H9 (cell line): Measurements from ENCODE around the gene FYN. TPM values are rescaled to one million over a fixed set of nuclear protein-coding genes. Genes with fewer than 3 reads are reported as not detected.

Experiments used
- DNase-seq: peaks from one replicate; pipeline ENCODE4 v3.0.0-alpha.2; 2017
- H2AFZ ChIP-seq: one replicate; pipeline ENCODE4 v1.6.1; 2013; ENCODE audit warnings: mild to moderate bottlenecking, low read length, control low read depth, moderate library complexity
- H2AK5ac ChIP-seq: 2 replicates; pipeline ENCODE4 v1.6.1; 2013; ENCODE audit warnings: low read length, control low read depth, mixed read lengths; ENCODE audit not compliant: insufficient read length
- H2BK120ac ChIP-seq: one replicate; pipeline ENCODE4 v1.6.1; 2013; ENCODE audit warnings: low read depth, mild to moderate bottlenecking, low read length, control low read depth, inconsistent platforms; ENCODE audit not compliant: poor library complexity, severe bottlenecking
- H2BK12ac ChIP-seq: 2 replicates; pipeline ENCODE4 v1.6.1; 2013; ENCODE audit warnings: low read length, control low read depth, mixed read lengths, low read depth; ENCODE audit not compliant: insufficient read length
- H2BK15ac ChIP-seq: 2 replicates; pipeline ENCODE4 v1.6.1; 2013; ENCODE audit warnings: low read depth, low read length, control low read depth
- H2BK20ac ChIP-seq: one replicate; pipeline ENCODE4 v1.6.1; 2013; ENCODE audit warnings: low read depth, mild to moderate bottlenecking, low read length, control low read depth, inconsistent platforms; ENCODE audit not compliant: poor library complexity, severe bottlenecking
- H2BK5ac ChIP-seq: 2 replicates; pipeline ENCODE4 v1.6.1; 2013; ENCODE audit warnings: low read length, control low read depth, mixed read lengths; ENCODE audit not compliant: insufficient read length
- H3K14ac ChIP-seq: 2 replicates; pipeline ENCODE4 v1.6.1; 2013; ENCODE audit warnings: low read length, control low read depth; ENCODE audit not compliant: insufficient read depth
- H3K18ac ChIP-seq: 2 replicates; pipeline ENCODE4 v1.6.1; 2013; ENCODE audit warnings: low read depth, mild to moderate bottlenecking, mixed read lengths, low read length, control low read depth; ENCODE audit not compliant: insufficient read length
- H3K23ac ChIP-seq: 2 replicates; pipeline ENCODE4 v1.6.1; 2013; ENCODE audit warnings: low read length, control low read depth, mixed read lengths, low read depth; ENCODE audit not compliant: insufficient read length
- H3K23me2 ChIP-seq: 2 replicates; pipeline ENCODE4 v1.6.1; 2013; ENCODE audit warnings: low read depth, mild to moderate bottlenecking, mixed read lengths, low read length, control low read depth; ENCODE audit not compliant: insufficient read length, poor library complexity, severe bottlenecking
- H3K27ac ChIP-seq: 2 replicates; pipeline ENCODE4 v1.5.1; 2013; ENCODE audit warnings: low read length, control low read depth, mixed read lengths, low read depth; ENCODE audit not compliant: insufficient read length
- H3K27me3 ChIP-seq: 2 replicates; pipeline ENCODE4 v1.6.1; 2013; ENCODE audit warnings: low read length, control low read depth, inconsistent platforms; ENCODE audit not compliant: insufficient read depth
- H3K4ac ChIP-seq: 2 replicates; pipeline ENCODE4 v1.6.1; 2013; ENCODE audit warnings: low read depth, mild to moderate bottlenecking, control low read depth, inconsistent platforms, low read length, moderate library complexity
- H3K4me1 ChIP-seq: 2 replicates; pipeline ENCODE4 v1.6.1; 2013; ENCODE audit warnings: low read length, control low read depth, inconsistent platforms; ENCODE audit not compliant: insufficient read depth
- H3K4me2 ChIP-seq: 2 replicates; pipeline ENCODE4 v1.6.1; 2013; ENCODE audit warnings: low read length, control low read depth, mixed read lengths; ENCODE audit not compliant: insufficient read length, insufficient read depth
- H3K56ac ChIP-seq: 2 replicates; pipeline ENCODE4 v1.6.1; 2013; ENCODE audit warnings: low read depth, mild to moderate bottlenecking, mixed read lengths, low read length, control low read depth; ENCODE audit not compliant: insufficient read length
- H3K79me1 ChIP-seq: 2 replicates; pipeline ENCODE4 v1.6.1; 2013; ENCODE audit warnings: low read depth, mild to moderate bottlenecking, moderate library complexity, low read length, control low read depth, inconsistent platforms; ENCODE audit not compliant: insufficient read depth, poor library complexity, severe bottlenecking
- H3K79me2 ChIP-seq: 2 replicates; pipeline ENCODE4 v1.6.1; 2013; ENCODE audit warnings: low read length, control low read depth, inconsistent platforms; ENCODE audit not compliant: insufficient read depth
- H3K9ac ChIP-seq: 2 replicates; pipeline ENCODE4 v1.6.1; 2013; ENCODE audit warnings: low read length, control low read depth, mixed read lengths; ENCODE audit not compliant: insufficient read length; ENCODE audit errors: extremely low read depth
- H3K9me3 ChIP-seq: one replicate; pipeline ENCODE4 v1.6.1; 2013; ENCODE audit warnings: low read depth, low read length, inconsistent platforms; ENCODE audit not compliant: control insufficient read depth
- H3T11ph ChIP-seq: one replicate; pipeline ENCODE4 v1.6.1; 2013; ENCODE audit warnings: mild to moderate bottlenecking, low read length, control low read depth, inconsistent platforms
- H4K20me1 ChIP-seq: one replicate; pipeline ENCODE4 v1.6.1; 2013; ENCODE audit not compliant: control insufficient read depth, insufficient read length, insufficient read depth
- H4K5ac ChIP-seq: 2 replicates; pipeline ENCODE4 v1.6.1; 2013; ENCODE audit warnings: low read depth, mild to moderate bottlenecking, mixed read lengths, low read length, control low read depth; ENCODE audit not compliant: insufficient read length
- H4K8ac ChIP-seq: replicated peaks from 2 replicates; pipeline ENCODE4 v1.6.1; 2013; ENCODE audit warnings: low read length, control low read depth, mixed read lengths, low read depth; ENCODE audit not compliant: insufficient read length
- H4K91ac ChIP-seq: 2 replicates; pipeline ENCODE4 v1.6.1; 2013; ENCODE audit warnings: low read depth, mild to moderate bottlenecking, moderate library complexity, mixed read lengths, low read length, control low read depth; ENCODE audit not compliant: insufficient read length
- H3K27ac Mint-ChIP-seq, 3 experiments: 2 replicates in 2 of 3; 3 replicates in 1 of 3; pipeline ENCODE4 v1.8.0; 2020 to 2021; ENCODE audit warnings: mixed read lengths in 3 of 3, mild to moderate bottlenecking in 1 of 3, moderate library complexity in 1 of 3
- H3K27me3 Mint-ChIP-seq: 2 replicates; pipeline ENCODE4 v1.8.0; 2021; ENCODE audit warnings: low read depth, mild to moderate bottlenecking, moderate library complexity, mixed read lengths
- H3K36me3 Mint-ChIP-seq, 3 experiments: 2 replicates in 2 of 3; 3 replicates in 1 of 3; pipeline ENCODE4 v1.8.0; 2020 to 2021; ENCODE audit warnings: low read depth in 3 of 3, mixed read lengths in 3 of 3; ENCODE audit not compliant: insufficient read depth in 1 of 3
- H3K4me1 Mint-ChIP-seq, 2 experiments: 2 replicates each; pipeline ENCODE4 v1.8.0; 2020; ENCODE audit warnings: mixed read lengths in 2 of 2
- H3K4me3 Mint-ChIP-seq, 2 experiments: 2 replicates in 1 of 2; 3 replicates in 1 of 2; pipeline ENCODE4 v1.8.0; 2020 to 2021; ENCODE audit warnings: mild to moderate bottlenecking in 2 of 2, mixed read lengths in 2 of 2, moderate library complexity in 1 of 2
- H3K9me3 Mint-ChIP-seq, 2 experiments: 2 replicates in 1 of 2; 3 replicates in 1 of 2; pipeline ENCODE4 v1.8.0; 2020; ENCODE audit warnings: mild to moderate bottlenecking in 2 of 2, mixed read lengths in 2 of 2, moderate library complexity in 1 of 2
- WGBS: extraction: QIAGEN DNeasy Blood & Tissue Kit; methylation state at CpG from one replicate; pipeline ENCODE4 v1.1.7; 2013; ENCODE audit warnings: missing lambda C conversion rate, low lambda C conversion rate, mixed read lengths; ENCODE audit not compliant: insufficient read length; ENCODE audit errors: extremely low coverage; 5-methylcytosine and 5-hydroxymethylcytosine counted together
- total RNA-seq: library from RNA; stranded (reverse); gene quantifications from 2 replicates; pipeline ENCODE4 v1.2.1, GENCODE V29; 2021
- TF ChIP-seq, protein P1 (sequence below): fragments of 200-600 bp; sonication (generic); conservative IDR thresholded peaks from 3 replicates; pipeline ENCODE4 v1.8.0; 2021; ENCODE audit warnings: antibody characterized with exemption, mild to moderate bottlenecking

The FYN gene
- total RNA-seq, 1 experiment from 2014 or later = 64.8 TPM

DNA sequence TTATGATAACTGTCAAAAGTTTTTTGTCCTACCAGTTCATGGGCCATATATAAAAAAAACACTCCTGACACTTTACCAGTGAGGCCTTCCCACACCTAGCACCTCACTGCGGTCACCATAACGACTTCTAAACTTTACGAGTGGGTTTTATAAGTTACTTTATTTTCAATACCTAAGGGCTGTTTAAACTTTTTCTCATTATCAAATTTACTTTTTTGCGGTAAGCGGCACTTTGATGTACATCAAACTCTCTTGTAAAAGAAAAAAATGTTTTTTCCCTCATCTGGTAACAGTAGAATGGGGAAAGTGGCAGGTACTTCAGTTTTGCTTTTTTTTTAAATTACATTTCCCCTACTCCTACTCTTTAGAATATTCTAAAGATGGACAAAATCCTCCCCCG, 36.2 kb downstream of the FYN start:
- Histone ChIP-seq H2BK12ac (no peak overlapping the region), H2AFZ (no peak overlapping the region), H2BK20ac (no peak overlapping the region), H3K27ac (no peak overlapping the region), H2BK15ac (no peak overlapping the region), H4K8ac (no peak overlapping the region), H3K79me1 (no peaks in the 10 kb centered on the region), H3K4me1 (peaks cover 8% of the 10 kb centered on the region), H3K9ac (no peak overlapping the region), H3K23me2 (no peaks in the 10 kb centered on the region), H3K27me3 (no peaks in the 10 kb centered on the region), H3K4me2 (no peak overlapping the region), H3T11ph (no peak overlapping the region), H4K5ac (no peak overlapping the region), H3K14ac (no peak overlapping the region), H2BK120ac (no peak overlapping the region), H4K91ac (no peak overlapping the region), H3K18ac (no peak overlapping the region), H3K23ac (no peak overlapping the region), H2BK5ac (no peak overlapping the region), H3K79me2 (no peaks in the 10 kb centered on the region; the same call in 1 of the 2 replicates), H3K4ac (no peak overlapping the region), H2AK5ac (no peak overlapping the region), H4K20me1 (no peaks in the 10 kb centered on the region), H3K9me3 (no peaks in the 10 kb centered on the region), H3K56ac (no peak overlapping the region)
- no peaks in the 10 kb centered on the region for H3K9me3 Mint-ChIP-seq
- DNase-seq = no peak
- no CpG with 5 or more reads among the region's 6 CpGs for whole genome bisulfite sequencing
- no peaks in the 10 kb centered on the region for H3K27me3 Mint-ChIP-seq
- H3K4me3 Mint-ChIP-seq = no peak overlapping the region
- H3K27ac Mint-ChIP-seq = no peak overlapping the region
- peaks cover 12 to 13% of the 10 kb centered on the region in 2 experiments for H3K4me1 Mint-ChIP-seq
- TF ChIP-seq, protein P1, sequence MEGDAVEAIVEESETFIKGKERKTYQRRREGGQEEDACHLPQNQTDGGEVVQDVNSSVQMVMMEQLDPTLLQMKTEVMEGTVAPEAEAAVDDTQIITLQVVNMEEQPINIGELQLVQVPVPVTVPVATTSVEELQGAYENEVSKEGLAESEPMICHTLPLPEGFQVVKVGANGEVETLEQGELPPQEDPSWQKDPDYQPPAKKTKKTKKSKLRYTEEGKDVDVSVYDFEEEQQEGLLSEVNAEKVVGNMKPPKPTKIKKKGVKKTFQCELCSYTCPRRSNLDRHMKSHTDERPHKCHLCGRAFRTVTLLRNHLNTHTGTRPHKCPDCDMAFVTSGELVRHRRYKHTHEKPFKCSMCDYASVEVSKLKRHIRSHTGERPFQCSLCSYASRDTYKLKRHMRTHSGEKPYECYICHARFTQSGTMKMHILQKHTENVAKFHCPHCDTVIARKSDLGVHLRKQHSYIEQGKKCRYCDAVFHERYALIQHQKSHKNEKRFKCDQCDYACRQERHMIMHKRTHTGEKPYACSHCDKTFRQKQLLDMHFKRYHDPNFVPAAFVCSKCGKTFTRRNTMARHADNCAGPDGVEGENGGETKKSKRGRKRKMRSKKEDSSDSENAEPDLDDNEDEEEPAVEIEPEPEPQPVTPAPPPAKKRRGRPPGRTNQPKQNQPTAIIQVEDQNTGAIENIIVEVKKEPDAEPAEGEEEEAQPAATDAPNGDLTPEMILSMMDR = no peak
- no peaks in the 10 kb centered on the region; a peak in 1 of 7 replicates for H3K36me3 Mint-ChIP-seq
